HEK293 (cell line): ENCODE measurements around the gene ELMO1.

Experiments used
- CTCF ChIA-PET: fragments of 350-600 bp; formaldehyde crosslinking; extraction: SDS; loops from one replicate; lab custom pipeline; 2021; ENCODE audit warnings: antibody characterized with exemption; lab: Yijun Ruan, JAX
- POLR2A ChIA-PET: fragments of 300-600 bp; formaldehyde crosslinking; extraction: SDS; loops from one replicate; lab custom pipeline; 2020; ENCODE audit warnings: antibody characterized with exemption, inconsistent platforms; lab: Yijun Ruan, JAX
- H3K27ac ChIP-seq: fragments of 200-500 bp; sonication (Bioruptor generic); 2 replicates; pipeline ENCODE4 v1.5.1; 2014; ENCODE audit warnings: low read depth, low read length, control low read depth, inconsistent platforms; ENCODE audit errors: extremely low read depth
- H3K36me3 ChIP-seq, 2 experiments: fragments of 200-500 bp in 1 of 2; sonication (Bioruptor generic) in 1 of 2; 1 replicate in 1 of 2; 2 replicates in 1 of 2; pipeline ENCODE4 v1.5.1; 2014 to 2017; ENCODE audit warnings: inconsistent platforms in 2 of 2, low read length in 2 of 2; ENCODE audit not compliant: control insufficient read depth in 2 of 2, insufficient read depth in 1 of 2
- H3K4me1 ChIP-seq: fragments of 200-500 bp; sonication (Bioruptor generic); 2 replicates; pipeline ENCODE4 v1.5.1; 2014; ENCODE audit warnings: mild to moderate bottlenecking, low read length, inconsistent platforms; ENCODE audit not compliant: control insufficient read depth, insufficient read depth
- H3K4me3 ChIP-seq: 2 replicates; pipeline ENCODE4 v1.5.1; 2011; ENCODE audit warnings: low read depth, mild to moderate bottlenecking, control low read depth, low read length, moderate library complexity
- H3K9me3 ChIP-seq: fragments of 200-500 bp; sonication (Bioruptor generic); 2 replicates; pipeline ENCODE4 v1.5.1; 2014; ENCODE audit warnings: low read depth, low read length, inconsistent platforms; ENCODE audit not compliant: control insufficient read depth, insufficient read depth
- HOXC10 ChIP-seq: sonication (generic); formaldehyde crosslinking; IDR thresholded peaks from 2 replicates; pipeline ENCODE4 v1.8.1; 2023; ENCODE audit warnings: mild to moderate bottlenecking, missing genetic modification reagents
- KLF17 ChIP-seq: fragments of 450-650 bp; formaldehyde crosslinking; IDR thresholded peaks from 2 replicates; pipeline ENCODE4 v1.5.1; 2016; ENCODE audit warnings: missing biosample characterization, missing genetic modification characterization
- KLF8 ChIP-seq: fragments of 450-650 bp; formaldehyde crosslinking; IDR thresholded peaks from 2 replicates; pipeline ENCODE4 v1.5.1; 2016; ENCODE audit warnings: missing biosample characterization, missing genetic modification characterization
- PRDM1 ChIP-seq: fragments of 450-650 bp; formaldehyde crosslinking; IDR thresholded peaks from 2 replicates; pipeline ENCODE4; 2016; ENCODE audit warnings: missing biosample characterization, missing genetic modification characterization
- PRDM6 ChIP-seq: fragments of 450-650 bp; formaldehyde crosslinking; IDR thresholded peaks from 2 replicates; pipeline ENCODE4 v1.5.1; 2017; ENCODE audit warnings: missing biosample characterization, missing genetic modification characterization
- YY1 ChIP-seq: fragments of 450-650 bp; formaldehyde crosslinking; IDR thresholded peaks from 2 replicates; pipeline ENCODE4 v1.5.1; 2018; ENCODE audit warnings: missing biosample characterization, missing genetic modification characterization
- ZBTB20 ChIP-seq: fragments of 450-650 bp; formaldehyde crosslinking; IDR thresholded peaks from 2 replicates; pipeline ENCODE4 v1.5.1; 2016; ENCODE audit warnings: missing biosample characterization, missing genetic modification characterization
- ZBTB48 ChIP-seq: fragments of 450-650 bp; formaldehyde crosslinking; IDR thresholded peaks from 2 replicates; pipeline ENCODE4 v1.5.1; 2016; ENCODE audit warnings: missing biosample characterization, missing genetic modification characterization
- ZEB2 ChIP-seq: fragments of 450-650 bp; formaldehyde crosslinking; IDR thresholded peaks from 2 replicates; pipeline ENCODE4 v1.5.1; 2016; ENCODE audit warnings: missing biosample characterization, missing genetic modification characterization
- ZNF138 ChIP-seq: fragments of 450-650 bp; formaldehyde crosslinking; IDR thresholded peaks from 2 replicates; pipeline ENCODE4 v1.5.1; 2016; ENCODE audit warnings: missing biosample characterization, missing genetic modification characterization, borderline replicate concordance
- ZNF18 ChIP-seq: fragments of 450-650 bp; formaldehyde crosslinking; IDR thresholded peaks from 2 replicates; pipeline ENCODE4 v1.5.1; 2016; ENCODE audit warnings: missing biosample characterization, missing genetic modification characterization
- ZNF501 ChIP-seq: fragments of 450-650 bp; formaldehyde crosslinking; IDR thresholded peaks from 2 replicates; pipeline ENCODE4 v1.5.1; 2016; ENCODE audit warnings: missing biosample characterization, missing genetic modification characterization
- ZNF518A ChIP-seq: fragments of 450-650 bp; formaldehyde crosslinking; conservative IDR thresholded peaks from 2 replicates; pipeline ENCODE4 v1.5.1; 2016; ENCODE audit warnings: low read depth, missing biosample characterization, missing genetic modification characterization
- ZNF530 ChIP-seq: fragments of 450-650 bp; formaldehyde crosslinking; IDR thresholded peaks from 2 replicates; pipeline ENCODE4 v1.5.1; 2016; ENCODE audit warnings: low read depth, missing biosample characterization, missing genetic modification characterization
- ZNF654 ChIP-seq: fragments of 450-650 bp; formaldehyde crosslinking; IDR thresholded peaks from 2 replicates; pipeline ENCODE4 v1.5.1; 2016; ENCODE audit warnings: low read depth, missing biosample characterization, missing genetic modification characterization
- ZNF704 ChIP-seq: fragments of 450-650 bp; formaldehyde crosslinking; IDR thresholded peaks from 2 replicates; pipeline ENCODE4 v1.5.1; 2016; ENCODE audit warnings: missing biosample characterization, missing genetic modification characterization
- ZNF747 ChIP-seq: fragments of 450-650 bp; formaldehyde crosslinking; IDR thresholded peaks from 2 replicates; pipeline ENCODE4 v1.5.1; 2016; ENCODE audit warnings: missing biosample characterization, missing genetic modification characterization

Gene ELMO1

GRCh38 chr7:37362802-37363201 is 85.9 kb downstream of the ELMO1 start:
- Histone ChIP-seq H3K9me3 (no peaks in the 10 kb centered on the region), H3K4me1 (peaks cover 8% of the 10 kb centered on the region; the same call in 1 of the 2 replicates), H3K4me3 (no peak overlapping the region), H3K36me3 (no peaks in the 10 kb centered on the region), H3K27ac (no peak overlapping the region)
- POLR2A ChIA-PET, result no interaction called here
- CTCF ChIA-PET, result interaction anchor here (0.5 kb wide), 1 partner anchor 57 kb away, joined by 3 read pairs; no protein-coding TSS in a partner anchor
- no peak for TF ChIP-seq ZNF18 (tag by site-specific recombination)
- TF ChIP-seq PRDM6 (tag by site-specific recombination), result no peak
- no peak for TF ChIP-seq HOXC10 (CRISPR knock-in tag)
- no peak for TF ChIP-seq ZNF530 (tag by site-specific recombination)
- TF ChIP-seq PRDM1 (tag by site-specific recombination), result no peak
- no peak for TF ChIP-seq ZNF138
- no peak for TF ChIP-seq KLF8
- TF ChIP-seq ZNF747 (tag by site-specific recombination), result no peak
- TF ChIP-seq KLF17 (tag by site-specific recombination), result no peak
- no peak for TF ChIP-seq ZBTB48 (tag by site-specific recombination)
- no peak for TF ChIP-seq ZNF654 (tag by site-specific recombination)
- TF ChIP-seq ZBTB20 (tag by site-specific recombination), result no peak
- no peak for TF ChIP-seq ZNF501 (tag by site-specific recombination)
- TF ChIP-seq ZNF518A (tag by site-specific recombination), result no peak
- TF ChIP-seq ZEB2 (tag by site-specific recombination), result no peak
- no peak for TF ChIP-seq YY1 (tag by site-specific recombination)
- no peak for TF ChIP-seq ZNF704
